Activated B cell treated with CpG ODN at 0.5 μM for 24 hours (primary cell): ENCODE results near the gene VEZT. TPM values are rescaled to one million over a fixed set of nuclear protein-coding genes. Genes with fewer than 3 reads are reported as not detected.

Source experiments
- ATAC-seq: fragments of 200-7000 bp; cut with Tn5 transposase; one replicate; pipeline ENCODE4 v1.10.0; 2021; ENCODE audit warnings: low read depth, mild to moderate bottlenecking, moderate library complexity
- CTCF ChIA-PET: fragments of 350-600 bp; sonication (Branson Sonifier 250); formaldehyde crosslinking; loops from one replicate; lab custom pipeline; 2021; ENCODE audit warnings: antibody characterized with exemption; lab: Charles Lee
- POLR2A ChIA-PET: fragments of 350-600 bp; sonication (Branson Sonifier 250); formaldehyde crosslinking; loops from one replicate; lab custom pipeline; 2021; ENCODE audit warnings: antibody characterized with exemption; lab: Charles Lee
- DNase-seq: peaks from one replicate; pipeline ENCODE4 v3.0.0; 2022
- H3K27ac Mint-ChIP-seq: one replicate; pipeline ENCODE4 v1.8.0; 2020; ENCODE audit warnings: mixed read lengths
- H3K27me3 Mint-ChIP-seq: one replicate; pipeline ENCODE4 v1.8.0; 2021; ENCODE audit warnings: mixed read lengths
- H3K36me3 Mint-ChIP-seq: one replicate; pipeline ENCODE4 v1.8.0; 2021; ENCODE audit warnings: low read depth, mixed read lengths
- H3K4me1 Mint-ChIP-seq: one replicate; pipeline ENCODE4 v1.8.0; 2021; ENCODE audit warnings: mixed read lengths
- H3K4me3 Mint-ChIP-seq: one replicate; pipeline ENCODE4 v1.8.0; 2020; ENCODE audit warnings: mild to moderate bottlenecking, mixed read lengths
- H3K9me3 Mint-ChIP-seq: one replicate; pipeline ENCODE4 v1.8.0; 2020; ENCODE audit warnings: mixed read lengths
- CTCF ChIP-seq: fragments of 200-600 bp; IDR thresholded peaks from one replicate; pipeline ENCODE4 v1.8.0; 2022; ENCODE audit warnings: antibody characterized with exemption, mild to moderate bottlenecking
- intact Hi-C: fragments of 100-400 bp; cut with micrococcal nuclease; formaldehyde crosslinking; loops from one replicate; pipeline ENCODE4 v1.15.1; 2024
- total RNA-seq: library from RNA; stranded (reverse); gene quantifications from 2 replicates; pipeline ENCODE4 v1.2.3, GENCODE V29; 2022

Gene VEZT
- total RNA-seq, 1 donor from 2014 or later, result 58.7 TPM

GRCh38 chr12:95225645-95226212 is 8.1 kb downstream of the VEZT start:
- no peak for TF ChIP-seq CTCF
- DNase-seq, result no peak
- H3K4me1 Mint-ChIP-seq, result peaks cover 30% of the 10 kb centered on the region
- intact Hi-C loops, result loop anchor here (1.0 kb wide), 1 partner anchor 7 kb away; no protein-coding TSS in a partner anchor
- CTCF ChIA-PET, result interaction anchor here (1.3 kb wide), 1 partner anchor 8 kb away, joined by 4 read pairs; the partner anchor contains the start of genes FGD6 and VEZT
- H3K36me3 Mint-ChIP-seq, result peaks cover 18% of the 10 kb centered on the region
- H3K27ac Mint-ChIP-seq, result no peak overlapping the region
- no peaks in the 10 kb centered on the region for H3K9me3 Mint-ChIP-seq
- H3K4me3 Mint-ChIP-seq, result no peak overlapping the region
- no peaks in the 10 kb centered on the region for H3K27me3 Mint-ChIP-seq
- POLR2A ChIA-PET, result interaction anchor here (0.6 to 1.1 kb wide), 2 partner anchors 8 to 75 kb away, joined by 5 read pairs; partner anchors contain the start of gene VEZT
- no peak for ATAC-seq

GRCh38 chr12:95227818-95228356 is 10.3 kb downstream of the VEZT start:
- POLR2A ChIA-PET, result no interaction called here
- peak overlapping the region; percentile 2 for H3K27ac Mint-ChIP-seq
- TF ChIP-seq CTCF, result no peak
- CTCF ChIA-PET, result no interaction called here
- intact Hi-C loops, result no loop called here
- DNase-seq, result no peak
- no peak overlapping the region for H3K4me3 Mint-ChIP-seq
- H3K9me3 Mint-ChIP-seq, result no peaks in the 10 kb centered on the region
- H3K4me1 Mint-ChIP-seq, result peaks cover 25% of the 10 kb centered on the region
- no peak for ATAC-seq
- no peaks in the 10 kb centered on the region for H3K27me3 Mint-ChIP-seq
- peaks cover 18% of the 10 kb centered on the region for H3K36me3 Mint-ChIP-seq

GRCh38 chr12:95228617-95229016 is 11.0 kb downstream of the VEZT start:
- Mint-ChIP-seq H3K36me3 (peaks cover 18% of the 10 kb centered on the region), H3K4me3 (no peak overlapping the region), H3K27ac (no peak overlapping the region), H3K27me3 (no peaks in the 10 kb centered on the region), H3K4me1 (peaks cover 25% of the 10 kb centered on the region), H3K9me3 (no peaks in the 10 kb centered on the region)
- ChIA-PET POLR2A (no interaction called here), CTCF (no interaction called here)
- ATAC-seq (no peak), DNase-seq (no peak)
- intact Hi-C loops, result no loop called here
- no peak for TF ChIP-seq CTCF

GRCh38 chr12:95229636-95230035 is 12.0 kb downstream of the VEZT start:
- no peaks in the 10 kb centered on the region for H3K27me3 Mint-ChIP-seq
- H3K4me1 Mint-ChIP-seq, result peaks cover 19% of the 10 kb centered on the region
- CTCF ChIA-PET, result no interaction called here
- no peak overlapping the region for H3K27ac Mint-ChIP-seq
- ATAC-seq (no peak), DNase-seq (no peak)
- peaks cover 13% of the 10 kb centered on the region for H3K36me3 Mint-ChIP-seq
- H3K9me3 Mint-ChIP-seq, result no peaks in the 10 kb centered on the region
- POLR2A ChIA-PET, result no interaction called here
- intact Hi-C loops, result no loop called here
- no peak overlapping the region for H3K4me3 Mint-ChIP-seq
- TF ChIP-seq CTCF, result no peak

GRCh38 chr12:95230313-95230712 is 12.7 kb downstream of the VEZT start:
- peaks cover 7% of the 10 kb centered on the region for H3K36me3 Mint-ChIP-seq
- no peaks in the 10 kb centered on the region for H3K27me3 Mint-ChIP-seq
- intact Hi-C loops, result no loop called here
- no peak overlapping the region for H3K4me3 Mint-ChIP-seq
- H3K9me3 Mint-ChIP-seq, result no peaks in the 10 kb centered on the region
- CTCF ChIA-PET, result no interaction called here
- POLR2A ChIA-PET, result no interaction called here
- no peak for TF ChIP-seq CTCF
- no peak for ATAC-seq
- H3K4me1 Mint-ChIP-seq, result peaks cover 19% of the 10 kb centered on the region
- no peak overlapping the region for H3K27ac Mint-ChIP-seq
- DNase-seq, result no peak
